ENCODE results near the gene ERVW-1. TPM values are rescaled to one million over a fixed set of nuclear protein-coding genes. Genes with fewer than 3 reads are reported as not detected.

ERVW-1 gene
- total RNA-seq, 1 donor from 2014 or later: not detected

GRCh38 chr7:92425311-92425947 is 52.3 kb downstream of the ERVW-1 start:
- DNase-seq (ENCODE audit: low spot score): no peak

DNA sequence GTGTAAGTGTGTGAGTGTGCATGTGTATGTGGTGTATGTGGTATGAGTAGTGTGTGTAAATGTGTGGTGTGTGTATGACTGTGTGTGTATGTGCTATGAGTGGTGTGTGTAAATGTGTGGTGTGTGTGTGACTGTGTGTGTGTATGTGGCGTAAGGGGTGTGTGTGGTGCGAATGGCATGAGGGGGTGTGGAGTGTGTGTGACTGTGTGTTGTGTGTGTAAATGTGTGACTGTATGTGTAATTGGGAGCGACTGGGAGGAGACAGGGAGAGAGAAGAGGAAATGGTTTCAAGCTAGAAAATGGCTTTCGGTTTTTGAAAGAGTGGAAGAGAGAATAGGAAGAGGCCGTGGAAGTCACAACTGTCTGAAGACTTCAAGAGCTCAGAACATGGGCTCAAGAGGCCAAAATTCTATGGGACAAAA is 54.0 kb downstream of the ERVW-1 start:
- DNase-seq (ENCODE audit: low spot score): no peak

DNA sequence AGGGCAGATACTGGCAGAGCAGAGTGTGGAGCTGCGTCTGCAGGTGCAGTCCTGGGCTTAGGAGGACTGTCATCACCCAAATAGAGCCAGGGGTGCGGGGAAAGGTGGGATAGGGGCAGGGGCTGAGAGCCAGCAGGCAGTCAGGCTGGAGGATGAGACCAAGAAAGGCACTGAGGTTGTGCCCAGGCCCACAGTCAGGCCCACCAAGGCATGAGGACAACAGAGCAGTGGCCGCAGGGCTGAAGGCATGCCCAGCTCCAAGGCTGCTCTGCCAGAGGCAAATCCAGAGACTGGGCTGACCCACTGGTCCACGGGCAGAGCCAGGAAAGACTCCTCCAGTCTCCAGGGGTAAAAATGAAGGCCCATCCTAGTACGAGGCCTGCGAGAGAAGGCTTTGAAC is 54.8 kb downstream of the ERVW-1 start:
- DNase-seq (ENCODE audit: low spot score): no peak

DNA sequence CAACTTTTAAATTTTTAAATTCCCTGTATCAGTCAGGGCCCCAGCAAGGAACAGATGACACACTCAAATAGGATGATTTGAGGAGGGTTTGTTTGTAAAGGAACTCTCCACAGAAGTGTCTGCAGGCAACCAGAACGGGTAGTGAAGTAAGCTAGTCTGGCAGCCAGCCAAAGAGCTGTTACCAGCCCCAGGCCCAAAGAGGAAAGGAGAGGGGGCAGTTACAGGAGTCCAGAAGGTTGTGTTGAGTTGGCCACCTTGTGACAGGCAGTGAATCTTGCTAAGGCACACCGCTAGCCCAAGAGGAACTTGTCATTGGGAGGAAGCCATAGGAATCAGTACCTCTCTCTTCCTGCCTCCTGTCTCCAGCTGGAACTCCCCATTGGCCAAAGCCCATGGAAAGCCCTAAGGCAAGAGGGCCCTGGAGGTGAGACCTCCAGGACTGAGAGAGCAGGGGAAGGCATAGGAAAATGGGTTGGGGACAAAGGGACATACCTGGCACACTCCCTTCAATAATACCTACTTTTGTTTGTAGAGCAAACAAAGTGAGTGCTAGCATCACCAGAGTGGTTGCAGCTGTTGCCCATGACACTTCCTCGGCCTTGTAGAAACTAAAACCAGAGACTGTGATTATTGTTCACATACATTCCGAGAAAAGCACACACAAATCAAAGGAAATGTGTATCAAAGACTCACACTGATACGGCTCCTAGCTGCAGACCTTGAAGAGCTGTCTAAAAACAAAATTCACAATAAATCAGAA is 55.9 kb downstream of the ERVW-1 start:
- DNase-seq (ENCODE audit: low spot score): no peak

Other genes starting within 250 kb of the ERVW-1 start
- 52.3 TPM for gene KRIT1, start 232.0 kb downstream of the ERVW-1 start, total RNA-seq
- 55.9 TPM for gene ANKIB1, start 232.0 kb downstream of the ERVW-1 start, total RNA-seq
- gene GATAD1, start 30.5 kb downstream of the ERVW-1 start, total RNA-seq: 36.5 TPM
- gene PEX1, start 50.6 kb upstream of the ERVW-1 start, total RNA-seq: 15.9 TPM
- gene RBM48, start 50.8 kb upstream of the ERVW-1 start, total RNA-seq: 10.9 TPM
- 19.5 TPM for gene FAM133B, start 112.4 kb upstream of the ERVW-1 start, total RNA-seq